Measurements from ENCODE around the gene VAV3. TPM values are rescaled to one million over a fixed set of nuclear protein-coding genes. Genes with fewer than 3 reads are reported as not detected.

VAV3 gene
- total and polyA plus RNA-seq, 2 donors (not counting 1 experiment from before 2014, with no cell fraction given), result not detected

GRCh38 chr1:107771377-107771776, 193.6 kb downstream of the VAV3 start:
- Histone ChIP-seq H3K4me2 (ENCODE audit: extremely low read depth, insufficient read depth, low read length) (no peak overlapping the region), H3K9ac (ENCODE audit: insufficient read depth, low read length) (no peak overlapping the region), H2AFZ (ENCODE audit: low read length) (no peak overlapping the region), H3K36me3 (ENCODE audit: control insufficient read depth, insufficient read depth, low read length) (no peaks in the 10 kb centered on the region), H3K79me2 (ENCODE audit: control insufficient read depth, insufficient read depth, low read length) (no peaks in the 10 kb centered on the region), H3K27me3 (ENCODE audit: control insufficient read depth, insufficient read depth, low read length) (no peaks in the 10 kb centered on the region), H4K20me1 (ENCODE audit: control insufficient read depth, extremely low read depth, insufficient read depth, low read length) (no peaks in the 10 kb centered on the region), H3K27ac (ENCODE audit: insufficient read depth, low read length) (no peak overlapping the region), H3K9me3 (ENCODE audit: control insufficient read depth, insufficient read depth, low read depth, low read length) (no peaks in the 10 kb centered on the region), H3K4me1 (ENCODE audit: control insufficient read depth, extremely low read depth, insufficient read depth, low read length) (no peaks in the 10 kb centered on the region), H3K4me3 (replicated peaks in 1 of 4; ENCODE audit: control extremely low read depth in 1 of 4, insufficient read depth in 1 of 4, low read depth in 3 of 4, low read length in 4 of 4) (no peak overlapping the region)
- TF ChIP-seq EZH2 (IDR thresholded peaks at IDR 0.05; ENCODE audit: low read length, missing control alignments) (no peak), CTCF (conservative IDR thresholded peaks at IDR 0.05 in 1 of 2, IDR thresholded peaks at IDR 0.05 in 1 of 2; ENCODE audit: low read depth in 1 of 2, low read length in 2 of 2) (no peak)
- no peak for DNase-seq (ENCODE audit: low read depth in 2 of 2)

- no peaks in the 10 kb centered on the region for H3K9me3 ChIP-seq (ENCODE audit: control insufficient read depth, insufficient read depth, low read depth, low read length)
- DNase-seq (ENCODE audit: low read depth in 2 of 2), result no peak
- H3K9ac ChIP-seq (ENCODE audit: insufficient read depth, low read length), result no peak overlapping the region
- H2AFZ ChIP-seq (ENCODE audit: low read length), result no peak overlapping the region
- TF ChIP-seq CTCF (conservative IDR thresholded peaks at IDR 0.05 in 1 of 2, IDR thresholded peaks at IDR 0.05 in 1 of 2; ENCODE audit: low read depth in 1 of 2, low read length in 2 of 2) (no peak), EZH2 (IDR thresholded peaks at IDR 0.05; ENCODE audit: low read length, missing control alignments) (no peak)
- no peaks in the 10 kb centered on the region for H3K36me3 ChIP-seq (ENCODE audit: control insufficient read depth, insufficient read depth, low read length)
- H3K4me2 ChIP-seq (ENCODE audit: extremely low read depth, insufficient read depth, low read length), result no peak overlapping the region
- no peaks in the 10 kb centered on the region for H3K27me3 ChIP-seq (ENCODE audit: control insufficient read depth, insufficient read depth, low read length)
- no peaks in the 10 kb centered on the region for H3K4me1 ChIP-seq (ENCODE audit: control insufficient read depth, extremely low read depth, insufficient read depth, low read length)
- H3K79me2 ChIP-seq (ENCODE audit: control insufficient read depth, insufficient read depth, low read length), result no peaks in the 10 kb centered on the region
- H3K4me3 ChIP-seq (replicated peaks in 1 of 4; ENCODE audit: control extremely low read depth in 1 of 4, insufficient read depth in 1 of 4, low read depth in 3 of 4, low read length in 4 of 4), result no peak overlapping the region
- H3K27ac ChIP-seq (ENCODE audit: insufficient read depth, low read length), result no peak overlapping the region
- H4K20me1 ChIP-seq (ENCODE audit: control insufficient read depth, extremely low read depth, insufficient read depth, low read length), result no peaks in the 10 kb centered on the region
Observed at GRCh38 chr1:107767156-107767582, 197.8 kb downstream of the VAV3 start.

- H4K20me1 ChIP-seq (ENCODE audit: control insufficient read depth, extremely low read depth, insufficient read depth, low read length), result no peaks in the 10 kb centered on the region
- no peak overlapping the region for H3K27ac ChIP-seq (ENCODE audit: insufficient read depth, low read length)
Observed at GRCh38 chr1:107766533-107766932, 198.4 kb downstream of the VAV3 start.

More at GRCh38 chr1:107766533-107766932, 198.4 kb downstream of the VAV3 start:
- Histone ChIP-seq H3K4me3 (replicated peaks in 1 of 4; ENCODE audit: control extremely low read depth in 1 of 4, insufficient read depth in 1 of 4, low read depth in 3 of 4, low read length in 4 of 4) (no peak overlapping the region), H3K4me2 (ENCODE audit: extremely low read depth, insufficient read depth, low read length) (no peak overlapping the region), H2AFZ (ENCODE audit: low read length) (no peak overlapping the region), H3K36me3 (ENCODE audit: control insufficient read depth, insufficient read depth, low read length) (no peaks in the 10 kb centered on the region), H3K79me2 (ENCODE audit: control insufficient read depth, insufficient read depth, low read length) (no peaks in the 10 kb centered on the region), H3K9ac (ENCODE audit: insufficient read depth, low read length) (no peak overlapping the region), H3K27me3 (ENCODE audit: control insufficient read depth, insufficient read depth, low read length) (no peaks in the 10 kb centered on the region), H3K4me1 (ENCODE audit: control insufficient read depth, extremely low read depth, insufficient read depth, low read length) (no peaks in the 10 kb centered on the region), H3K9me3 (ENCODE audit: control insufficient read depth, insufficient read depth, low read depth, low read length) (no peaks in the 10 kb centered on the region)
- DNase-seq (ENCODE audit: low read depth in 2 of 2), result no peak
- no peak for TF ChIP-seq EZH2 (IDR thresholded peaks at IDR 0.05; ENCODE audit: low read length, missing control alignments)
- no peak for TF ChIP-seq CTCF (conservative IDR thresholded peaks at IDR 0.05 in 1 of 2, IDR thresholded peaks at IDR 0.05 in 1 of 2; ENCODE audit: low read depth in 1 of 2, low read length in 2 of 2)

All from fibroblast of lung (primary cell).